PC-9 (cell line): ENCODE data around the gene ASXL1.

Experiments used
- CTCF ChIP-seq: fragments of 200-600 bp; sonication (generic); conservative IDR thresholded peaks from 2 replicates; pipeline ENCODE4 v1.6.1; 2017; ENCODE audit warnings: mixed run types, antibody characterized with exemption, mild to moderate bottlenecking, moderate library complexity
- EZH2 ChIP-seq: fragments of 200-600 bp; sonication (generic); IDR thresholded peaks from 2 replicates; pipeline ENCODE4 v1.8.0; 2017; ENCODE audit warnings: antibody characterized with exemption, low read depth

- no peak for TF ChIP-seq CTCF
- TF ChIP-seq EZH2, result no peak
Measured at GRCh38 chr20:32380745-32381144, 22.6 kb downstream of the ASXL1 start.
